GM10248 (cell line): ENCODE results near the gene CACNA1B.

Experiments used
- CTCF ChIA-PET: fragments of 300-600 bp; sonication (Branson Sonifier 250); formaldehyde crosslinking; extraction: SDS; loops from one replicate; lab custom pipeline; 2021; ENCODE audit warnings: antibody characterized with exemption; lab: Yijun Ruan, JAX
- POLR2A ChIA-PET: fragments of 350-650 bp; sonication (Branson Sonifier 250); formaldehyde crosslinking; extraction: SDS; loops from one replicate; lab custom pipeline; 2020; ENCODE audit warnings: antibody characterized with exemption; lab: Yijun Ruan, JAX
- DNase-seq: peaks from one replicate; pipeline ENCODE4 v3.0.0; 2012; ENCODE audit errors: extremely low spot score
- TF ChIP-seq, protein P1 (sequence below): IDR thresholded peaks from 2 replicates; pipeline ENCODE4 v1.5.1; 2012; ENCODE audit warnings: mild to moderate bottlenecking, low read depth; ENCODE audit errors: extremely low read depth, missing control alignments, control extremely low read depth

The CACNA1B gene

DNA sequence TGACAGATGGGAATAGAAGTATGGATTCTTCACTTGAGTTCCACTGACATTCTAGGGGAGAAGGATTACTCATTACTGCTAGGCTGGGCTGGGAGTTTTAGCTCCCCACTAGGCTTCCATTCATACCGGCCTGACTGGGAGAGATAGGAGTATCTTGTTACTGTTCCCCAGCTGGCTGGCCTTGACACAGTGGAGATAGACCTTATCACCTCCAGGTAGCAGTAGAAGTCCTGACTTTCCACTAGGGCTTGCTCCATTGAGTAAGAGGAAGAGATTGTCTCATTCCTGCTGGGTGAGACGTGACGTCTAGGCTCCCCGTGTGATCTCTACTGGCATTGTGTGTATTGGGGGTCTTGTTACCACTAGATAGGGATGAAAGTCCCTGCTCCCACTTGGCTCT, 156.4 kb downstream of the CACNA1B start:
- TF ChIP-seq, protein P1, sequence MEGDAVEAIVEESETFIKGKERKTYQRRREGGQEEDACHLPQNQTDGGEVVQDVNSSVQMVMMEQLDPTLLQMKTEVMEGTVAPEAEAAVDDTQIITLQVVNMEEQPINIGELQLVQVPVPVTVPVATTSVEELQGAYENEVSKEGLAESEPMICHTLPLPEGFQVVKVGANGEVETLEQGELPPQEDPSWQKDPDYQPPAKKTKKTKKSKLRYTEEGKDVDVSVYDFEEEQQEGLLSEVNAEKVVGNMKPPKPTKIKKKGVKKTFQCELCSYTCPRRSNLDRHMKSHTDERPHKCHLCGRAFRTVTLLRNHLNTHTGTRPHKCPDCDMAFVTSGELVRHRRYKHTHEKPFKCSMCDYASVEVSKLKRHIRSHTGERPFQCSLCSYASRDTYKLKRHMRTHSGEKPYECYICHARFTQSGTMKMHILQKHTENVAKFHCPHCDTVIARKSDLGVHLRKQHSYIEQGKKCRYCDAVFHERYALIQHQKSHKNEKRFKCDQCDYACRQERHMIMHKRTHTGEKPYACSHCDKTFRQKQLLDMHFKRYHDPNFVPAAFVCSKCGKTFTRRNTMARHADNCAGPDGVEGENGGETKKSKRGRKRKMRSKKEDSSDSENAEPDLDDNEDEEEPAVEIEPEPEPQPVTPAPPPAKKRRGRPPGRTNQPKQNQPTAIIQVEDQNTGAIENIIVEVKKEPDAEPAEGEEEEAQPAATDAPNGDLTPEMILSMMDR, result no peak
- ChIA-PET CTCF (no interaction called here), POLR2A (no interaction called here)
- DNase-seq, result no peak

DNA sequence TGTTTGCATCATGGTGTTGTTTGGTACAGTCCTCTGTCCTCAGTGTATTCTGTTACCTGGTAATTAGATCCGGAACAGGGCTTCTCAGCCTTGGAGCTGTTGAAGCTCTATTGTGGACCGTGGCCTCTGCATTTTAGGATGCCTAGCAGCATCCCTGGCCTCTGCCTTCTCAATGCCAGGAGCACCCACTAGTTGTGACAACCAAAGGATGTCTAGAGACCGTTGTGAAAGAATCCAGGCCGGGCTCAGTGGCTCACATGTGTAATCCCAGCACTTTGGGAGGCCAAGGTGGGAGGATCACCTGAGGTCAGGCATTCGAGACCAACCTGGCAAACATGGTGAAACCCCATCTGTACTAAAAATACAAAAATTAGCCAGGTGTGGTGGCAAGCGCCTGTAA, 159.6 kb downstream of the CACNA1B start:
- no peak for DNase-seq
- CTCF ChIA-PET, result no interaction called here
- TF ChIP-seq, protein P1, result no peak
- POLR2A ChIA-PET, result no interaction called here

GRCh38 chr9:138038244-138038671, 160.7 kb downstream of the CACNA1B start:
- DNase-seq, result no peak
- POLR2A ChIA-PET, result no interaction called here
- CTCF ChIA-PET, result no interaction called here
- TF ChIP-seq, protein P1, result no peak

- CTCF ChIA-PET, result no interaction called here
- TF ChIP-seq, protein P1, result no peak
- no peak for DNase-seq
- POLR2A ChIA-PET, result no interaction called here
These were observed 163.2 kb downstream of the CACNA1B start for GRCh38 chr9:138040446-138041430.

GRCh38 chr9:138042146-138042545, 164.6 kb downstream of the CACNA1B start:
- POLR2A ChIA-PET, result no interaction called here
- CTCF ChIA-PET, result no interaction called here
- TF ChIP-seq, protein P1, result no peak
- DNase-seq, result no peak

DNA sequence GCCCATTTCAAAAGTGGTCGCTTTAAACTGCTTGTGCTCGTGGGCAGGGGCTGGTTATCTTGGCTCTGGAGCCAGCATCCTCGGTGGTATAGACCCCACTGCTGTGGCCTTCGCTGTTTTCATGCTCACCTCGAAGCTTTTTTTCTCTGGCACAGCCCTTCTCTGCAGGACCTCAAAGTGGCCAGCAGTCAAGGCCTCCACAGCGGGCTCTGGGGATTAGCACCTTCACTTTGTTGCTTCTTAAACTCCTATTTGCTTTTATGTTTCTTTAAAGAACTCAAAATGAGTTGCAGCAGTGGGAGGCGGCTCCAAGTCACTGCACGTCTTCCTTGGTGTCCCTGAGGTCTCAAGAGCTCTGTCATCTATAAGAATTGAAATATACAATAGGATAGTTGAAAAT, 165.1 kb downstream of the CACNA1B start:
- CTCF ChIA-PET, result no interaction called here
- TF ChIP-seq, protein P1, result no peak
- POLR2A ChIA-PET, result no interaction called here

More for the DNA sequence above, 165.1 kb downstream of the CACNA1B start:
- DNase-seq, result no peak
